HG02678 (cell line): Measurements from ENCODE around the gene IZUMO4.

ENCODE experiments used
- ATAC-seq: cut with Tn5 transposase; IDR thresholded peaks from one replicate; pipeline ENCODE4 v1.9.1; 2021; ENCODE audit warnings: mild to moderate bottlenecking, moderate library complexity; ENCODE audit not compliant: unreplicated experiment

Gene IZUMO4

GRCh38 chr19:2096480-2097202 lies at the start of gene IZUMO4:
Gene IZUMO4 (plus strand): TSS chr19:2096915. CDS start chr19:2096946, 31 bp downstream.
- peak; percentile 74 for ATAC-seq

- ATAC-seq: no peak
Observed at GRCh38 chr19:2047076-2047448, 49.7 kb upstream of the IZUMO4 start.

- no peak for ATAC-seq
Observed at GRCh38 chr19:2047449-2048103, 49.1 kb upstream of the IZUMO4 start.

- no peak for ATAC-seq
Observed at GRCh38 chr19:2048104-2048958, 48.4 kb upstream of the IZUMO4 start.

GRCh38 chr19:2048959-2049740 lies 47.6 kb upstream of the IZUMO4 start:
- no peak for ATAC-seq

GRCh38 chr19:2049741-2050348 lies 46.9 kb upstream of the IZUMO4 start:
- peak; percentile 13 for ATAC-seq

GRCh38 chr19:2050349-2050990 lies 46.2 kb upstream of the IZUMO4 start:
- ATAC-seq: peak; percentile 6

- ATAC-seq: peak; percentile 64
Observed at GRCh38 chr19:2050991-2051772, 45.5 kb upstream of the IZUMO4 start, which contains the start of gene MKNK2. Gene MKNK2 (minus strand): TSS chr19:2051244. CDS start chr19:2050851, 393 bp downstream.

- ATAC-seq: no peak
Observed at GRCh38 chr19:2051773-2052704, 44.7 kb upstream of the IZUMO4 start.

- no peak for ATAC-seq
Observed at GRCh38 chr19:2053601-2054389, 42.9 kb upstream of the IZUMO4 start.

- no peak for ATAC-seq
Observed at GRCh38 chr19:2054763-2055162, 42.0 kb upstream of the IZUMO4 start.

GRCh38 chr19:2055931-2056836 lies 40.5 kb upstream of the IZUMO4 start:
- ATAC-seq: no peak

- ATAC-seq: no peak
Observed at GRCh38 chr19:2056837-2057192, 39.9 kb upstream of the IZUMO4 start.

- no peak for ATAC-seq
Observed at GRCh38 chr19:2057484-2058469, 38.9 kb upstream of the IZUMO4 start.
